GM12864 (cell line): ENCODE measurements around the gene CLCN6.
A peak's percentile ranks its signal among the peaks of the same experiment; 100 is the strongest.

Experiments used
- DNase-seq: peaks from one replicate; pipeline ENCODE4 v3.0.0-alpha.2; 2011; ENCODE audit warnings: low read depth
- H3K4me3 ChIP-seq: 2 replicates; pipeline ENCODE4 v1.5.1; 2011; ENCODE audit warnings: mild to moderate bottlenecking, low read depth, low read length, control low read depth
- TF ChIP-seq, protein P1 (sequence below): IDR thresholded peaks from 2 replicates; pipeline ENCODE4 v1.5.1; 2011; ENCODE audit warnings: low read depth, mild to moderate bottlenecking, moderate library complexity, low read length, control low read depth, inconsistent platforms; ENCODE audit errors: missing control alignments

The CLCN6 gene

DNA sequence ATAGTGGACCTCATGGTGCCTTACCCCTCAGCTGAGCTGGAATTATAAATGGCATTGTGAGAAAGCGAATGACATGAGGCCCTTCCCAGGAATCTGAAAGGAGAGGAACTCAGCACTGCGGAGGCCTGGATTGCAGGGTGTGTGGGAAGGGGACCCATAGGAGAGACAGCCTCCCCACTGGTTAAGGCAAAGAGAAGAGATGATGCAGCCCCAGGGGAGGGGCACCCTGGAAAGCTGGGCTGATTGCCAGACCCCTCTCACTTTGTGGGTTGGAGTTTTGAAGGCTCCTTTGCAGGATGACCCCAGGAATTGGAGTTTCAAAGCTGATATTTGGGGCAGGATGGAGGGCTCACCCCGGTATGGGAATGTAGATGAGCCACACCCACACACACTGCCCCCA lies 50.7 kb downstream of the CLCN6 start:
- H3K4me3 ChIP-seq = no peak overlapping the region
- TF ChIP-seq, protein P1, sequence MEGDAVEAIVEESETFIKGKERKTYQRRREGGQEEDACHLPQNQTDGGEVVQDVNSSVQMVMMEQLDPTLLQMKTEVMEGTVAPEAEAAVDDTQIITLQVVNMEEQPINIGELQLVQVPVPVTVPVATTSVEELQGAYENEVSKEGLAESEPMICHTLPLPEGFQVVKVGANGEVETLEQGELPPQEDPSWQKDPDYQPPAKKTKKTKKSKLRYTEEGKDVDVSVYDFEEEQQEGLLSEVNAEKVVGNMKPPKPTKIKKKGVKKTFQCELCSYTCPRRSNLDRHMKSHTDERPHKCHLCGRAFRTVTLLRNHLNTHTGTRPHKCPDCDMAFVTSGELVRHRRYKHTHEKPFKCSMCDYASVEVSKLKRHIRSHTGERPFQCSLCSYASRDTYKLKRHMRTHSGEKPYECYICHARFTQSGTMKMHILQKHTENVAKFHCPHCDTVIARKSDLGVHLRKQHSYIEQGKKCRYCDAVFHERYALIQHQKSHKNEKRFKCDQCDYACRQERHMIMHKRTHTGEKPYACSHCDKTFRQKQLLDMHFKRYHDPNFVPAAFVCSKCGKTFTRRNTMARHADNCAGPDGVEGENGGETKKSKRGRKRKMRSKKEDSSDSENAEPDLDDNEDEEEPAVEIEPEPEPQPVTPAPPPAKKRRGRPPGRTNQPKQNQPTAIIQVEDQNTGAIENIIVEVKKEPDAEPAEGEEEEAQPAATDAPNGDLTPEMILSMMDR = no peak
- DNase-seq = no peak

DNA sequence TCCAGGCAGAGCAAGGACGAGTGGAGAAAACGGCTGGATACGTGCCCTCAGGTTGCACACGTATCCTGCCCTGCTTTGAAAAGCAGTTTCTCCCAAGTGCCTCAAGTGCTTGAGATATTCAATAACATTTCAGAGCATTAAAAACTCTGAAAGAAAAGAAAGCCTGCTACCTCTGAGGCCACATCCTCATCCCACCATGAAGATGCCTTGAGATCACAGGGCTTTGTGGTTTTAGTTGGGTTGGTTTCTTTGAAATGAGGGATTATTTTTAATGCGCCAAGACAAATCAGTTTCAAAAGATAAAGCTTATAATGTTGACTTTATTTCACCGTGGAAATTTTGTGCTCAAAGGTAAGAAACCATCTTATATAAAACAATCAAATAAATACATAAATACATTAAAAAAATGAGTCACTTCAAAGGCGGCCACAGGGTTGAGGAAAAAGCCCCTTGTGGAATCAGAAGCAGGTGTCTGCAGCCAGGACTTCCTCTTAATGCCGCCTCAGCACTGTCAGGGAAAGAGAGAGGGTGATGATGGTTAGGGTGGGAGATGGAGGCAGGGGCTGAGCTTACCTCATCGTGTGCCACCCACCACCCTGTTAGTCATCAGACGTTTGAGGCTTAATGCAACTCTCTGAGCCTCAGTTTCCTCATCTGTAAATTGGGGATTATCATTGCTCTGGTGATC lies 51.3 kb downstream of the CLCN6 start:
- no peak overlapping the region for H3K4me3 ChIP-seq
- no peak for DNase-seq
- TF ChIP-seq, protein P1 = no peak

DNA sequence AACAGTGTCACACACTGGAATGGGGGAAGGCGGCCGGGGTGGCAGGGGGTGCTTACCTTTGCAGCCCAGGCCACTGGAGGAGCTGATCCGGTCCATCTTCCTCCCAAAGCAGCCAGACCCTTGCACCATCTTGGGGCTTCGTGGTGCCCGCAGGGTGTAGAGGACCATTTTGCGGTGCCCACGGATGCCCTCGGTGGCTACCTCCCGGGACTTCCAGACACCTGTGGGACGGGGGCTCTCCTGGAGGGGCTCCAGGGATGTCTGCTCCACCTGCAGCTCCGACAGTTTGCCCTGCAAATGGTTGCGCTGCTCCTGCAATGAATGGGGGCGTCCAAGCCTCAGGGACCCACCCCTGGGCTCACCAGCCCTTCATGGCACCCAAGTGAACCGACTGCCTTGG lies 52.2 kb downstream of the CLCN6 start:
- H3K4me3 ChIP-seq = no peak overlapping the region
- no peak for DNase-seq
- TF ChIP-seq, protein P1 = no peak

DNA sequence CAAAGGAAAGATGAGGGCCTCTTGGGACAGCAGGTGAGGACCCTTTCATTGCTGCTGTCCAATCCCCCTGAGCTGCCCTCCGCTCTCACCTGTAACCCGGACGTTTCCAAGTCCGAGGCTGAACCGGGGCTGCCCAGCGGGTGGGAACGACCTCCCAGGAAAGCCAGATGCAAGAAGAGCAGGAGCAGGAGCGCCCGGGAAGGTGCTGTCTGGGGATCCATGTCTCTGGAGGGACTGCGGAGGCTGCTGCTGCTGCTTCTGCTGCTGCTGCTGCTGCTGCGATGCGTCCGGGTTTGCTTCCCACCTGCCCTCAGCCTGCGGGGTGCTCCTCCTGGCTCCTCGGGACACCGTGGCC lies 52.6 kb downstream of the CLCN6 start, which contains the start of gene NPPB:
Gene NPPB, minus strand, starts transcription at position 333 of the 355 bp plus-strand sequence. Its CDS starts 112 bp downstream, at position 221.
- H3K4me3 ChIP-seq = no peak within 1 kb of the TSS
- TF ChIP-seq, protein P1 = no peak
- DNase-seq = no peak

DNA sequence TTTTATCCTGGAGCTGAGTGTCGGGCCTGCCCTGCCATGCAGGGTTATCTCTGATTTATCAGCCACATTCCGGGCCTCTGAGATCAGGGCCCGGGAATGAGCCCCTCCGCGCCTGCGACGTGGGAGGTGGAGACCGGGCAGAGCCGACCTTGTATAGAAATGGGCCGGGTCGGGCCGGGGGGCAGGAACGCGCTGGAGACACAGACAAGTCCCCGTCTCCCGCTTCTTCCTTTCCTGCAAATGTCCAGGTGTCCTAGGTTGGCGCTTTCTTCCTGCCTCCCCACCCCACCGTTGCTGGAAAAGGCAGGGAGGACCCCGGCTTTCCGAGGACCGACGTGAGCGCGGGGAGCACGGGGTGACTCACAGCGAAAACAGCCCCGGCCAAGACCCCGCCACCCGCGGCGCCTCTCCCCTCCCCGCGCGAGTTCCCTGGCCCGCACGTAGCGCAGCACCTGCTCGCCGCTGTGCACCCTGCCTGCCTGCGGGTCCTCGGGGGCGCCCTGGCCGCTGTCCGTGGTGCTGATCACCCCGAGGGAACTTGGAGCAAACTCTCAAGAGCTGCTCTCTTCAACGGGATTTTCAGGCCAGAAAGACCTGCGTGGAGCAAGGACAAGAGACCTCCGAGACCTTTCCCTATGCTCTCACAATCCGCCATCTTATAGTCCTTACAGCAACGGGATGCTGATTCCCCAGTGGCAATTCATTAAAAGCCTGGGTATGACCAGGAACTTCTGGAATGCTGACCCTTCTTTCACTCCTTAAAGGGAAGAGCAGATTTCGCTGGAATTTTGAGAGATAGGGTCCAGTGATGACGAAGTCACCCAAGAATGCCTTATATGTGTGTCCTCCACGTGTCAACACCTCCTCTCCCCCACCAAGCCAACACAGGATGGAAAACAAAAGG lies 53.2 kb downstream of the CLCN6 start:
- H3K4me3 ChIP-seq = no peak overlapping the region
- TF ChIP-seq, protein P1 = peak; percentile 26
- DNase-seq = no peak

DNA sequence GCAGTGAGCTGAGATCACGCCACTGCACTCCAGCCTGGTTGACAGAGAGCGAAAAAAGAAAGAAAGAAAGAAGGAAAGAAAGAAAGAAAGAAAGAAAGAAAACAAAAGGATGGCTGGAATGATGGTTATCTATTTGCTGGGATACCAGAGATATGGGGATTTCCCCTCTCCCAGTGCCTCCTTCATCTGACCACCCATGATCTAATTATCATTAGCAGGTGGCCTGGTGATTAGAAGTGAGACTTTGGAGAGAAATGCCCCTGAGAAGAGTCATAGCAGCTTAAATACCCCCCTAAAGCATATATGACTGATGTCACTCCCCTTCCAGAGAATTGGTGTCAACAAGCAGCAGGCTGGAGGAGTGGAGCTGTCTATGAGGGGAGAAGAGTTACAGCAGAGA lies 54.1 kb downstream of the CLCN6 start:
- TF ChIP-seq, protein P1 = no peak
- no peak overlapping the region for H3K4me3 ChIP-seq
- no peak for DNase-seq
